MM.1S (cell line): ENCODE measurements around the gene CACNG4.

Source experiments
- DNase-seq: peaks from one replicate; pipeline ENCODE4 v3.0.0-alpha.2; 2015
- H2AFZ ChIP-seq: fragments of 300-600 bp; sonication (generic); 2 replicates; pipeline ENCODE4 v1.6.0; 2016; ENCODE audit warnings: antibody characterized with exemption, low read length
- H3F3A ChIP-seq: fragments of 300-600 bp; sonication (generic); 2 replicates; pipeline ENCODE4 v1.6.1; 2016; ENCODE audit warnings: mild to moderate bottlenecking, antibody characterized with exemption, low read length, moderate library complexity, mixed read lengths; ENCODE audit not compliant: insufficient read depth
- H3K27ac ChIP-seq: fragments of 300-600 bp; sonication (generic); 2 replicates; pipeline ENCODE4 v1.5.1; 2016; ENCODE audit warnings: mild to moderate bottlenecking, low read length
- H3K27me3 ChIP-seq: fragments of 300-600 bp; sonication (generic); replicated peaks from 2 replicates; pipeline ENCODE4 v1.6.0; 2016; ENCODE audit warnings: low read length; ENCODE audit not compliant: insufficient read depth
- H3K36me3 ChIP-seq: fragments of 300-600 bp; sonication (generic); replicated peaks from 2 replicates; pipeline ENCODE4 v1.6.1; 2016; ENCODE audit warnings: mild to moderate bottlenecking, low read length, mixed read lengths; ENCODE audit not compliant: insufficient read depth
- H3K4me1 ChIP-seq: fragments of 300-600 bp; sonication (generic); 2 replicates; pipeline ENCODE4 v1.6.1; 2016; ENCODE audit warnings: low read length, mixed read lengths
- H3K4me2 ChIP-seq: fragments of 300-600 bp; sonication (generic); 2 replicates; pipeline ENCODE4 v1.6.0; 2016; ENCODE audit warnings: low read depth, low read length
- H3K4me3 ChIP-seq: fragments of 300-600 bp; sonication (generic); 2 replicates; pipeline ENCODE4 v1.5.1; 2016; ENCODE audit warnings: low read length, mixed read lengths
- H3K79me2 ChIP-seq: fragments of 300-600 bp; sonication (generic); 2 replicates; pipeline ENCODE4 v1.6.1; 2016; ENCODE audit warnings: mixed run types, low read length, mixed read lengths
- H3K9ac ChIP-seq: fragments of 300-600 bp; sonication (generic); 2 replicates; pipeline ENCODE4 v1.6.1; 2016; ENCODE audit warnings: low read length, mixed read lengths
- H3K9me2 ChIP-seq: fragments of 300-600 bp; sonication (generic); replicated peaks from 2 replicates; pipeline ENCODE4 v1.6.1; 2016; ENCODE audit warnings: mild to moderate bottlenecking, low read length, mixed read lengths; ENCODE audit not compliant: insufficient read depth
- H3K9me3 ChIP-seq: fragments of 300-600 bp; sonication (generic); replicated peaks from 2 replicates; pipeline ENCODE4 v1.6.1; 2016; ENCODE audit warnings: mild to moderate bottlenecking, low read length, mixed read lengths; ENCODE audit not compliant: insufficient read depth
- H4K20me1 ChIP-seq: fragments of 300-600 bp; sonication (generic); 2 replicates; pipeline ENCODE4 v1.6.1; 2016; ENCODE audit warnings: mild to moderate bottlenecking, low read length, moderate library complexity, mixed read lengths; ENCODE audit not compliant: insufficient read depth
- CTCF ChIP-seq: fragments of 300-600 bp; sonication (generic); IDR thresholded peaks from 2 replicates; pipeline ENCODE4 v1.5.1; 2016; ENCODE audit warnings: antibody characterized with exemption, low read length, mixed read lengths
- EZH2 ChIP-seq: fragments of 300-600 bp; sonication (generic); optimal IDR thresholded peaks from 2 replicates; pipeline ENCODE3; 2017; ENCODE audit warnings: low read depth, mild to moderate bottlenecking, antibody characterized with exemption, low read length, mixed read lengths
- EZH2phosphoT487 ChIP-seq: fragments of 300-600 bp; sonication (generic); IDR thresholded peaks from 2 replicates; pipeline ENCODE4 v1.6.1; 2018; ENCODE audit warnings: antibody characterized with exemption, low read length

CACNG4 gene

GRCh38 chr17:66983414-66984021 lies 19.0 kb downstream of the CACNG4 start:
- Histone ChIP-seq H3K4me1 (no peaks in the 10 kb centered on the region), H3K79me2 (no peaks in the 10 kb centered on the region), H3K4me3 (no peak overlapping the region), H3K27me3 (peaks cover 32% of the 10 kb centered on the region), H3K9me3 (no peaks in the 10 kb centered on the region), H4K20me1 (no peaks in the 10 kb centered on the region), H3K36me3 (no peaks in the 10 kb centered on the region), H3F3A (no peaks in the 10 kb centered on the region), H3K4me2 (no peak overlapping the region), H3K9ac (no peak overlapping the region), H3K9me2 (no peaks in the 10 kb centered on the region), H2AFZ (no peak overlapping the region), H3K27ac (no peak overlapping the region)
- TF ChIP-seq EZH2phosphoT487 (no peak), EZH2 (no peak), CTCF (no peak)
- no peak for DNase-seq

- Histone ChIP-seq H3K9ac (no peak overlapping the region), H3K27me3 (peaks cover 33% of the 10 kb centered on the region)
Observed at GRCh38 chr17:66984730-66985129, 20.2 kb downstream of the CACNG4 start.

GRCh38 chr17:66985338-66986237 lies 21.1 kb downstream of the CACNG4 start:
- no peaks in the 10 kb centered on the region for H4K20me1 ChIP-seq
- no peak for DNase-seq
- no peaks in the 10 kb centered on the region for H3K79me2 ChIP-seq
- TF ChIP-seq EZH2phosphoT487 = no peak
- TF ChIP-seq EZH2 = no peak
- TF ChIP-seq CTCF = no peak
- no peaks in the 10 kb centered on the region for H3K4me1 ChIP-seq
- no peaks in the 10 kb centered on the region for H3K9me3 ChIP-seq
- peaks cover 40% of the 10 kb centered on the region for H3K27me3 ChIP-seq
- no peak overlapping the region for H3K4me2 ChIP-seq
- no peaks in the 10 kb centered on the region for H3K9me2 ChIP-seq
- H2AFZ ChIP-seq = no peak overlapping the region
- no peak overlapping the region for H3K27ac ChIP-seq
- H3K4me3 ChIP-seq = no peak overlapping the region
- H3K9ac ChIP-seq = no peak overlapping the region
- no peaks in the 10 kb centered on the region for H3K36me3 ChIP-seq
- no peaks in the 10 kb centered on the region for H3F3A ChIP-seq

More at GRCh38 chr17:66984730-66985129, 20.2 kb downstream of the CACNG4 start:
- H3K27ac ChIP-seq = no peak overlapping the region
- H4K20me1 ChIP-seq = no peaks in the 10 kb centered on the region
- no peaks in the 10 kb centered on the region for H3K4me1 ChIP-seq
- H3K36me3 ChIP-seq = no peaks in the 10 kb centered on the region
- H3K4me3 ChIP-seq = no peak overlapping the region
- H2AFZ ChIP-seq = no peak overlapping the region
- H3K9me3 ChIP-seq = no peaks in the 10 kb centered on the region
- TF ChIP-seq EZH2 (no peak), EZH2phosphoT487 (no peak), CTCF (no peak)
- H3F3A ChIP-seq = no peaks in the 10 kb centered on the region
- H3K79me2 ChIP-seq = no peaks in the 10 kb centered on the region
- DNase-seq = no peak
- H3K9me2 ChIP-seq = no peaks in the 10 kb centered on the region
- H3K4me2 ChIP-seq = no peak overlapping the region
